GM23338 (cell line): ENCODE measurements around the gene GNAO1. TPM values are rescaled to one million over a fixed set of nuclear protein-coding genes. Genes with fewer than 3 reads are reported as not detected.

Source experiments
- ATAC-seq: fragments of 200-7000 bp; cut with Tn5 transposase; 3 replicates; pipeline ENCODE4 v1.9.1; 2020
- DNase-seq: peaks from one replicate; pipeline ENCODE4 v3.0.0-alpha.2; 2015; ENCODE audit warnings: low spot score
- H2AFZ ChIP-seq: fragments of 200-600 bp; sonication (generic); 2 replicates; pipeline ENCODE4 v1.8.0; 2016; ENCODE audit warnings: antibody characterized with exemption, mild to moderate bottlenecking, moderate library complexity
- H3F3A ChIP-seq: fragments of 200-600 bp; sonication (generic); replicated peaks from 2 replicates; pipeline ENCODE4 v1.8.0; 2017; ENCODE audit warnings: antibody characterized with exemption, mixed run types, low read depth
- H3K27ac ChIP-seq: fragments of 200-600 bp; sonication (generic); 2 replicates; pipeline ENCODE4 v1.6.1; 2016; ENCODE audit warnings: low read depth
- H3K27me3 ChIP-seq: fragments of 200-600 bp; sonication (generic); 2 replicates; pipeline ENCODE4 v1.8.0; 2016; ENCODE audit warnings: mild to moderate bottlenecking, mixed run types, moderate library complexity; ENCODE audit not compliant: insufficient read depth
- H3K36me3 ChIP-seq: fragments of 200-600 bp; sonication (generic); 2 replicates; pipeline ENCODE4 v1.8.0; 2016; ENCODE audit warnings: mild to moderate bottlenecking; ENCODE audit not compliant: insufficient read depth
- H3K4me1 ChIP-seq: fragments of 200-600 bp; sonication (generic); 2 replicates; pipeline ENCODE4 v1.8.0; 2016; ENCODE audit warnings: mild to moderate bottlenecking, moderate library complexity; ENCODE audit not compliant: insufficient read depth
- H3K4me2 ChIP-seq: fragments of 200-600 bp; sonication (generic); 2 replicates; pipeline ENCODE4 v1.7.1; 2017; ENCODE audit warnings: mixed run types
- H3K4me3 ChIP-seq: fragments of 200-600 bp; sonication (generic); 2 replicates; pipeline ENCODE4 v1.6.1; 2016; ENCODE audit warnings: mixed run types
- H3K79me2 ChIP-seq: fragments of 200-600 bp; sonication (generic); replicated peaks from 2 replicates; pipeline ENCODE4 v1.8.0; 2017; ENCODE audit warnings: mild to moderate bottlenecking; ENCODE audit not compliant: insufficient read depth
- H3K9me2 ChIP-seq: fragments of 200-600 bp; sonication (generic); 2 replicates; pipeline ENCODE4 v1.8.0; 2017; ENCODE audit not compliant: insufficient read depth
- H4K20me1 ChIP-seq: fragments of 200-600 bp; sonication (generic); replicated peaks from 2 replicates; pipeline ENCODE4 v1.8.0; 2017; ENCODE audit warnings: mild to moderate bottlenecking; ENCODE audit not compliant: insufficient read depth
- H3K27ac Mint-ChIP-seq: 2 replicates; pipeline ENCODE4 v1.8.0; 2020; ENCODE audit warnings: inconsistent platforms, mild to moderate bottlenecking, moderate library complexity, mixed read lengths
- H3K27me3 Mint-ChIP-seq: 3 replicates; pipeline ENCODE4 v1.8.0; 2022; ENCODE audit warnings: low read depth, mild to moderate bottlenecking, moderate library complexity, mixed read lengths, inconsistent platforms; ENCODE audit not compliant: insufficient read depth, poor library complexity
- H3K36me3 Mint-ChIP-seq: 3 replicates; pipeline ENCODE4 v1.8.0; 2021; ENCODE audit warnings: low read depth, mild to moderate bottlenecking, inconsistent platforms, moderate library complexity, mixed read lengths
- H3K4me1 Mint-ChIP-seq: 3 replicates; pipeline ENCODE4 v1.8.0; 2020; ENCODE audit warnings: mild to moderate bottlenecking, inconsistent platforms, mixed read lengths
- H3K4me3 Mint-ChIP-seq: 3 replicates; pipeline ENCODE4 v1.8.0; 2021; ENCODE audit warnings: moderate library complexity, mild to moderate bottlenecking, inconsistent platforms, mixed read lengths
- H3K9me3 Mint-ChIP-seq: 3 replicates; pipeline ENCODE4 v1.8.0; 2020; ENCODE audit warnings: moderate library complexity, mild to moderate bottlenecking, inconsistent platforms, mixed read lengths
- CREB1 ChIP-seq: fragments of 250-450 bp; sonication (Bioruptor Pico); IDR thresholded peaks from 2 replicates; pipeline ENCODE4 v1.5.0; 2020; ENCODE audit warnings: low read depth, mild to moderate bottlenecking, moderate library complexity
- EZH2 ChIP-seq: fragments of 200-600 bp; sonication (generic); IDR thresholded peaks from one replicate; pipeline ENCODE4 v1.8.0; 2017; ENCODE audit warnings: antibody characterized with exemption, mild to moderate bottlenecking, low read depth; ENCODE audit not compliant: unreplicated experiment
- EZH2phosphoT487 ChIP-seq: fragments of 200-600 bp; sonication (generic); IDR thresholded peaks from one replicate; pipeline ENCODE4 v1.8.1; 2018; ENCODE audit warnings: antibody characterized with exemption; ENCODE audit not compliant: unreplicated experiment
- JUNB ChIP-seq: IDR thresholded peaks from one replicate; pipeline ENCODE4 v1.6.1; 2016; ENCODE audit warnings: antibody characterized with exemption; ENCODE audit not compliant: unreplicated experiment
- NANOG ChIP-seq: IDR thresholded peaks from 2 replicates; pipeline ENCODE4 v1.6.1; 2016; ENCODE audit warnings: antibody characterized with exemption, borderline replicate concordance
- POLR2AphosphoS5 ChIP-seq: IDR thresholded peaks from 2 replicates; pipeline ENCODE4 v1.6.1; 2016; ENCODE audit warnings: antibody characterized with exemption, low read depth
- STAT1 ChIP-seq: IDR thresholded peaks from one replicate; pipeline ENCODE4 v1.6.1; 2016; ENCODE audit warnings: antibody characterized with exemption; ENCODE audit not compliant: unreplicated experiment
- ZNF114 ChIP-seq: fragments of 250-450 bp; sonication (Bioruptor Pico); IDR thresholded peaks from 2 replicates; pipeline ENCODE4 v1.5.0; 2020; ENCODE audit warnings: mild to moderate bottlenecking, moderate library complexity
- ZNF331 ChIP-seq: fragments of 250-450 bp; sonication (Bioruptor Pico); IDR thresholded peaks from 2 replicates; pipeline ENCODE4 v1.5.0; 2020; ENCODE audit warnings: low read depth, mild to moderate bottlenecking, moderate library complexity
- polyA plus RNA-seq: library from polyadenylated mRNA; unstranded; fragments of >200 nt; fragmentation: Nextera tagmentation; extraction: Ambion mirVana; gene quantifications from 2 replicates; pipeline ENCODE4 v1.2.1, GENCODE V29; 2016
- total RNA-seq: library from RNA; depleted of rRNA; stranded (reverse); fragments of >200 nt; shearing (Covaris generic); gene quantifications from 2 replicates; pipeline ENCODE4 v1.2.3, GENCODE V29; 2014
- TF ChIP-seq, protein P1 (sequence below): IDR thresholded peaks from 2 replicates; pipeline ENCODE4 v1.6.1; 2016; ENCODE audit warnings: antibody characterized with exemption
- TF ChIP-seq, protein P2 (sequence below): fragments of 250-450 bp; sonication (Bioruptor Pico); IDR thresholded peaks from 2 replicates; pipeline ENCODE4 v1.5.0; 2020; ENCODE audit warnings: mild to moderate bottlenecking, moderate library complexity
- TF ChIP-seq, protein P3 (sequence below), 2 experiments: fragments of 200-600 bp in 1 of 2; sonication (generic) in 1 of 2; conservative IDR thresholded peaks; 2 replicates each; pipeline versions ENCODE4 v1.5.1 to v1.6.1; 2016 to 2017; ENCODE audit warnings: antibody characterized with exemption in 2 of 2, low read depth in 2 of 2, mild to moderate bottlenecking in 2 of 2, moderate library complexity in 1 of 2

GNAO1 gene
- total and polyA plus RNA-seq, 2 experiments from 2014 or later: 6.5 to 24.8 TPM

DNA sequence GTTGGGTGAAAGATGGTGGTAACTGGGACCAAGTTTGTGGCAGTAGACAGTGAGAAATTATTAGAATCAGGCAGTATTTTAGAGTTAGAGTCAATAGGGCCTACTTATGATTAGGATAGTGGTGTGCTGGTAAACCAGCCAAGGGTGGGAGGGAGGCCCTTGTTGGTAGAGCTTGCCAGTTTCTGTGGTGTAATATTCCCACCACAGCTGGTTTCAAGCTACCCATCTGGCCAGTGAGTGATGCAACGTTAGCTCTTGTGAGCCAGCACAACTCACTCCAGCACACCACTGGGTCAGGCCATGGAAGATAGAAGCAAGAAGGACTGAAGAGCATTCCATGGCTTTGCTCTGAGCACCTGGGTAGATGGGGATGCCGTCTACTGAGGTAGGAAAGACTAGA, 34.9 kb downstream of the GNAO1 start (continued):
- no peak for TF ChIP-seq ZNF331 (CRISPR knock-in tag)

DNA sequence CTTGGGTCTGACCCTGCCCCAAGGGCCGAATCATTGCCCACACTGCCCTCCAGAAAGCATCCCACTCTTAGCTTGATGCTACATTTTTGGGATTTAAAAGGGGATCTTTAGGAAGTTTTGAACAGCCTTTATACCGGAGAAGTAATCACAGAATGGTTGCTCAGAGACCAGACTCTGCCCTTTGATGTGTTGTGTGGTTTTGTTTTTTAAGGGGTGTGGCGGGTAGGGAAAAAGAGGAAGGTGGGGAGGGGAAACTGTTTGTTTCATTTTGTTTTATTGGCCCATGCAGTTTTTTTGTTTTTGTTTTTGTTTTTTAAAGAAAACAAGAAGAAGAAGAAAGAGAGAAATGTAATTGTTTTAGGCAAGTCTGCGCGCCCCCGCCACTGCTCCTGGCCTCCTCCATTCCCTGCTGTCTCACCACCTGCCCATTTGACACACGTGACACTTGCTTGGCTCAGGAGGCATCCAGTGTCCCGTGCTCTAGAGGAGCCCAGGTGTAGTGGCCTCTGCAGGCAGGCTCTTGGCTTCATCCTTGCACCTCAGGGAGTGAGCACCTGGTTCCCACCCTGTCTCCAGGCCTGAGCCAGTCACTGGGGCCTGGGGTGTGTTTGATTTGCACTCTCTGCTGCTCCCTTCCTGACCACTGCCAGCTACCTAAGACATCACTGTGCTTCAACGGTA, 35.7 kb downstream of the GNAO1 start:
- H4K20me1 ChIP-seq: 0 out of 2 replicates have a peak, but pooled peaks cover 6% of the 10 kb centered on the region
- ATAC-seq (no peak), DNase-seq (no peak)
- H3K27me3 ChIP-seq: no peaks in the 10 kb centered on the region
- no peak overlapping the region for H3K27ac ChIP-seq
- Mint-ChIP-seq H3K4me1 (peaks cover 21% of the 10 kb centered on the region), H3K27ac (no peak overlapping the region), H3K9me3 (no peaks in the 10 kb centered on the region; the same call in 2 of the 3 replicates), H3K27me3 (peaks cover 7% of the 10 kb centered on the region), H3K4me3 (no peak overlapping the region), H3K36me3 (no peaks in the 10 kb centered on the region)
- H3K4me3 ChIP-seq: no peak overlapping the region
- no peaks in the 10 kb centered on the region for H3K9me2 ChIP-seq
- peaks cover 13% of the 10 kb centered on the region; the same call in 1 of the 2 replicates for H3K79me2 ChIP-seq
- H3K36me3 ChIP-seq: no peaks in the 10 kb centered on the region
- H3K4me2 ChIP-seq: no peak overlapping the region
- no peaks in the 10 kb centered on the region for H3F3A ChIP-seq
- H2AFZ ChIP-seq: no peak overlapping the region
- H3K4me1 ChIP-seq: peaks cover 13% of the 10 kb centered on the region
- no peak for TF ChIP-seq CREB1
- TF ChIP-seq, protein P1, sequence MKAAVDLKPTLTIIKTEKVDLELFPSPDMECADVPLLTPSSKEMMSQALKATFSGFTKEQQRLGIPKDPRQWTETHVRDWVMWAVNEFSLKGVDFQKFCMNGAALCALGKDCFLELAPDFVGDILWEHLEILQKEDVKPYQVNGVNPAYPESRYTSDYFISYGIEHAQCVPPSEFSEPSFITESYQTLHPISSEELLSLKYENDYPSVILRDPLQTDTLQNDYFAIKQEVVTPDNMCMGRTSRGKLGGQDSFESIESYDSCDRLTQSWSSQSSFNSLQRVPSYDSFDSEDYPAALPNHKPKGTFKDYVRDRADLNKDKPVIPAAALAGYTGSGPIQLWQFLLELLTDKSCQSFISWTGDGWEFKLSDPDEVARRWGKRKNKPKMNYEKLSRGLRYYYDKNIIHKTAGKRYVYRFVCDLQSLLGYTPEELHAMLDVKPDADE: no peak
- TF ChIP-seq, protein P2, sequence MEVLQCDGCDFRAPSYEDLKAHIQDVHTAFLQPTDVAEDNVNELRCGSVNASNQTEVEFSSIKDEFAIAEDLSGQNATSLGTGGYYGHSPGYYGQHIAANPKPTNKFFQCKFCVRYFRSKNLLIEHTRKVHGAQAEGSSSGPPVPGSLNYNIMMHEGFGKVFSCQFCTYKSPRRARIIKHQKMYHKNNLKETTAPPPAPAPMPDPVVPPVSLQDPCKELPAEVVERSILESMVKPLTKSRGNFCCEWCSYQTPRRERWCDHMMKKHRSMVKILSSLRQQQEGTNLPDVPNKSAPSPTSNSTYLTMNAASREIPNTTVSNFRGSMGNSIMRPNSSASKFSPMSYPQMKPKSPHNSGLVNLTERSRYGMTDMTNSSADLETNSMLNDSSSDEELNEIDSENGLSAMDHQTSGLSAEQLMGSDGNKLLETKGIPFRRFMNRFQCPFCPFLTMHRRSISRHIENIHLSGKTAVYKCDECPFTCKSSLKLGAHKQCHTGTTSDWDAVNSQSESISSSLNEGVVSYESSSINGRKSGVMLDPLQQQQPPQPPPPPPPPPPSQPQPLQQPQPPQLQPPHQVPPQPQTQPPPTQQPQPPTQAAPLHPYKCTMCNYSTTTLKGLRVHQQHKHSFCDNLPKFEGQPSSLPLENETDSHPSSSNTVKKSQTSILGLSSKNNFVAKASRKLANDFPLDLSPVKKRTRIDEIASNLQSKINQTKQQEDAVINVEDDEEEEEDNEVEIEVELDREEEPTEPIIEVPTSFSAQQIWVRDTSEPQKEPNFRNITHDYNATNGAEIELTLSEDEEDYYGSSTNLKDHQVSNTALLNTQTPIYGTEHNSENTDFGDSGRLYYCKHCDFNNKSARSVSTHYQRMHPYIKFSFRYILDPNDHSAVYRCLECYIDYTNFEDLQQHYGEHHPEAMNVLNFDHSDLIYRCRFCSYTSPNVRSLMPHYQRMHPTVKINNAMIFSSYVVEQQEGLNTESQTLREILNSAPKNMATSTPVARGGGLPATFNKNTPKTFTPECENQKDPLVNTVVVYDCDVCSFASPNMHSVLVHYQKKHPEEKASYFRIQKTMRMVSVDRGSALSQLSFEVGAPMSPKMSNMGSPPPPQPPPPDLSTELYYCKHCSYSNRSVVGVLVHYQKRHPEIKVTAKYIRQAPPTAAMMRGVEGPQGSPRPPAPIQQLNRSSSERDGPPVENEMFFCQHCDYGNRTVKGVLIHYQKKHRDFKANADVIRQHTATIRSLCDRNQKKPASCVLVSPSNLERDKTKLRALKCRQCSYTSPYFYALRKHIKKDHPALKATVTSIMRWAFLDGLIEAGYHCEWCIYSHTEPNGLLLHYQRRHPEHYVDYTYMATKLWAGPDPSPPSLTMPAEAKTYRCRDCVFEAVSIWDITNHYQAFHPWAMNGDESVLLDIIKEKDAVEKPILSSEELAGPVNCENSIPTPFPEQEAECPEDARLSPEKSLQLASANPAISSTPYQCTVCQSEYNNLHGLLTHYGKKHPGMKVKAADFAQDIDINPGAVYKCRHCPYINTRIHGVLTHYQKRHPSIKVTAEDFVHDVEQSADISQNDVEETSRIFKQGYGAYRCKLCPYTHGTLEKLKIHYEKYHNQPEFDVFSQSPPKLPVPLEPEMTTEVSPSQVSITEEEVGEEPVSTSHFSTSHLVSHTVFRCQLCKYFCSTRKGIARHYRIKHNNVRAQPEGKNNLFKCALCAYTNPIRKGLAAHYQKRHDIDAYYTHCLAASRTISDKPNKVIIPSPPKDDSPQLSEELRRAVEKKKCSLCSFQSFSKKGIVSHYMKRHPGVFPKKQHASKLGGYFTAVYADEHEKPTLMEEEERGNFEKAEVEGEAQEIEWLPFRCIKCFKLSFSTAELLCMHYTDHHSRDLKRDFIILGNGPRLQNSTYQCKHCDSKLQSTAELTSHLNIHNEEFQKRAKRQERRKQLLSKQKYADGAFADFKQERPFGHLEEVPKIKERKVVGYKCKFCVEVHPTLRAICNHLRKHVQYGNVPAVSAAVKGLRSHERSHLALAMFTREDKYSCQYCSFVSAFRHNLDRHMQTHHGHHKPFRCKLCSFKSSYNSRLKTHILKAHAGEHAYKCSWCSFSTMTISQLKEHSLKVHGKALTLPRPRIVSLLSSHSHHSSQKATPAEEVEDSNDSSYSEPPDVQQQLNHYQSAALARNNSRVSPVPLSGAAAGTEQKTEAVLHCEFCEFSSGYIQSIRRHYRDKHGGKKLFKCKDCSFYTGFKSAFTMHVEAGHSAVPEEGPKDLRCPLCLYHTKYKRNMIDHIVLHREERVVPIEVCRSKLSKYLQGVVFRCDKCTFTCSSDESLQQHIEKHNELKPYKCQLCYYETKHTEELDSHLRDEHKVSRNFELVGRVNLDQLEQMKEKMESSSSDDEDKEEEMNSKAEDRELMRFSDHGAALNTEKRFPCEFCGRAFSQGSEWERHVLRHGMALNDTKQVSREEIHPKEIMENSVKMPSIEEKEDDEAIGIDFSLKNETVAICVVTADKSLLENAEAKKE (CRISPR knock-in tag): no peak
- TF ChIP-seq JUNB: no peak
- TF ChIP-seq POLR2AphosphoS5: no peak
- TF ChIP-seq ZNF331 (CRISPR knock-in tag): no peak
- TF ChIP-seq EZH2: no peak
- TF ChIP-seq EZH2phosphoT487: no peak
- no peak for TF ChIP-seq ZNF114
- TF ChIP-seq NANOG: no peak
- TF ChIP-seq STAT1: no peak
- TF ChIP-seq, protein P3, sequence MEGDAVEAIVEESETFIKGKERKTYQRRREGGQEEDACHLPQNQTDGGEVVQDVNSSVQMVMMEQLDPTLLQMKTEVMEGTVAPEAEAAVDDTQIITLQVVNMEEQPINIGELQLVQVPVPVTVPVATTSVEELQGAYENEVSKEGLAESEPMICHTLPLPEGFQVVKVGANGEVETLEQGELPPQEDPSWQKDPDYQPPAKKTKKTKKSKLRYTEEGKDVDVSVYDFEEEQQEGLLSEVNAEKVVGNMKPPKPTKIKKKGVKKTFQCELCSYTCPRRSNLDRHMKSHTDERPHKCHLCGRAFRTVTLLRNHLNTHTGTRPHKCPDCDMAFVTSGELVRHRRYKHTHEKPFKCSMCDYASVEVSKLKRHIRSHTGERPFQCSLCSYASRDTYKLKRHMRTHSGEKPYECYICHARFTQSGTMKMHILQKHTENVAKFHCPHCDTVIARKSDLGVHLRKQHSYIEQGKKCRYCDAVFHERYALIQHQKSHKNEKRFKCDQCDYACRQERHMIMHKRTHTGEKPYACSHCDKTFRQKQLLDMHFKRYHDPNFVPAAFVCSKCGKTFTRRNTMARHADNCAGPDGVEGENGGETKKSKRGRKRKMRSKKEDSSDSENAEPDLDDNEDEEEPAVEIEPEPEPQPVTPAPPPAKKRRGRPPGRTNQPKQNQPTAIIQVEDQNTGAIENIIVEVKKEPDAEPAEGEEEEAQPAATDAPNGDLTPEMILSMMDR (conservative IDR thresholded peaks at IDR 0.05; ENCODE audit: low read depth in 2 of 2): no peak
